ENCODE measurements around the gene TNS4. TPM values are rescaled to one million over a fixed set of nuclear protein-coding genes. Genes with fewer than 3 reads are reported as not detected.

The TNS4 gene
- total and polyA plus RNA-seq, 8 donors: 0.16 to 0.24 TPM; not detected in 6

DNA sequence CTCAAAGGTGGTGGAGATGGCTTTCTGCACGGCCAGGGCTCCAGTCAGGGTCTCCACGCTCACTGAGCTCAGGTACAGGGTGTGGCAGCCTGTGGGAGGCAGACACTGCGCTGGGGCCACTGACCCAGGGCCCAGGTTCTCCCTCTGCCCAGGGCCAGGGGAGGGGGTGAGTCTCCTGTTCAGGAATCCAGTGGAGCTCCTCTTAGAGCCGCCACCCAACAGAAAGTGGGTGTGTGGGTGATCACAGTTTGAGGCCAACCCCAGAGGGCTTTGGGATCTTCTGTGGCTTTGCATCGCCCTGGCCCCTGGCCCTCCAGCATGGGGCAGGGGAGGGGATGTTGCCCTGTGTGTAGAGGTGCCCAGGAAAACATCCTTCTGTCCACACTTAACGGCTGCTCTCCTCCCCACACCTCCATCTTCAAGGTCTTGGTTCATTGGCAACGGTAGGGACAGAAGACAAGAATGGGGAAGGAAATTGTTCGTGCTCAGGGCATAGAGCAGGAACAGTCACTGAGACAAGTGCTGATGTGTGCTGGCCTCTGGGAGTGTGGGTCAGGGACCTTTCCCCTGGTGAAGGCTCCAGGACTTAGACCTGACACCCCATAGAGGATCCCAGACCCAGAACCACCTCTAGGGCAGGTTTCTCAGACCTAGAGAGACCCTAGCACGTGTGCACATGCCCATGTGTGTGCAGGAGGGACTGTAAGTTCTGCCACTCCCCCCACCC is 21.5 kb downstream of the TNS4 start:
- FAIRE-seq (no peak), DNase-seq (no peak), ATAC-seq (no peak)
- no peak for TF ChIP-seq CTCF (IDR thresholded peaks at IDR 0.05)
- Histone ChIP-seq H3K9me3 (no peaks in the 10 kb centered on the region), H3K4me1 (no peaks in the 10 kb centered on the region), H3K27me3 (no peaks in the 10 kb centered on the region), H3K4me3 (no peak overlapping the region), H3K36me3 (no peaks in the 10 kb centered on the region), H3K27ac (no peak overlapping the region)
- WGBS, 2 donors: 59 to 60% methylated on average over 8 to 9 of the region's 9 CpGs
- intact Hi-C loops (cut with DNase I): loop anchor here in 1 of 3 donors (5.0 kb wide), 1 partner anchor 38 kb away; the partner anchor contains the start of gene IGFBP4

DNA sequence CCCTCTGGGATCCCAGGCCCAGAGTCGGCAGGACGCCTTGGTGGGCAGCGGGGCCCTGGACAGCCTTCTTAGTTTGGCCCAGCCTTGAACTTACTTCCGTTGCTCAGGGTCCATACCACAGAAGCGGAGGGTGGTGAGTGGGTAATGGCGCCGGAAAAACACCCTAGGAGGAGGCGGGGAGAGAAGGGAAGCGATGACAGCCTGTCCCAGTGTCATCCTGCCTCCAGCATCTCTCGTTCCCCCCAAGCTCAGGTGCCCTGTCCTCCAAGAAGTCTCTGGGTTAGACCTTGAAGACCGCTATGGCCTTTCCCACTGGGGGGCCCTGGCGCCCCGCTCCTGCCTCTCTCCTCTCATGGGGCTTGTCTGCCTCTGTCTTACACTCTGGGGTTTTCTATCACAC is 22.9 kb downstream of the TNS4 start:
- FAIRE-seq (no peak), ATAC-seq (no peak), DNase-seq (no peak)
- Histone ChIP-seq H3K9me3 (no peaks in the 10 kb centered on the region), H3K27me3 (no peaks in the 10 kb centered on the region), H3K4me3 (no peak overlapping the region), H3K4me1 (no peaks in the 10 kb centered on the region), H3K27ac (no peak overlapping the region), H3K36me3 (no peaks in the 10 kb centered on the region)
- WGBS, 2 donors: 75 to 77% methylated on average over 13 of the region's 13 CpGs
- intact Hi-C loops (cut with DNase I): loop anchor here in 1 of 3 donors (5.0 kb wide), 1 partner anchor 36 kb away; the partner anchor contains the start of gene IGFBP4
- no peak for TF ChIP-seq CTCF (IDR thresholded peaks at IDR 0.05)

GRCh38 chr17:40477796-40478195 is 23.6 kb downstream of the TNS4 start:
- Histone ChIP-seq H3K27me3 (no peaks in the 10 kb centered on the region), H3K9me3 (no peaks in the 10 kb centered on the region), H3K4me1 (no peaks in the 10 kb centered on the region), H3K4me3 (no peak overlapping the region), H3K27ac (no peak overlapping the region), H3K36me3 (no peaks in the 10 kb centered on the region)
- intact Hi-C loops (cut with DNase I): loop anchor here in 1 of 3 donors (5.0 kb wide), 1 partner anchor 35 kb away; the partner anchor contains the start of gene IGFBP4
- DNase-seq (no peak), FAIRE-seq (no peak), ATAC-seq (no peak)
- 68 to 76% methylated on average over 1 of the region's 1 CpG for WGBS, 2 donors
- no peak for TF ChIP-seq CTCF (IDR thresholded peaks at IDR 0.05)

DNA sequence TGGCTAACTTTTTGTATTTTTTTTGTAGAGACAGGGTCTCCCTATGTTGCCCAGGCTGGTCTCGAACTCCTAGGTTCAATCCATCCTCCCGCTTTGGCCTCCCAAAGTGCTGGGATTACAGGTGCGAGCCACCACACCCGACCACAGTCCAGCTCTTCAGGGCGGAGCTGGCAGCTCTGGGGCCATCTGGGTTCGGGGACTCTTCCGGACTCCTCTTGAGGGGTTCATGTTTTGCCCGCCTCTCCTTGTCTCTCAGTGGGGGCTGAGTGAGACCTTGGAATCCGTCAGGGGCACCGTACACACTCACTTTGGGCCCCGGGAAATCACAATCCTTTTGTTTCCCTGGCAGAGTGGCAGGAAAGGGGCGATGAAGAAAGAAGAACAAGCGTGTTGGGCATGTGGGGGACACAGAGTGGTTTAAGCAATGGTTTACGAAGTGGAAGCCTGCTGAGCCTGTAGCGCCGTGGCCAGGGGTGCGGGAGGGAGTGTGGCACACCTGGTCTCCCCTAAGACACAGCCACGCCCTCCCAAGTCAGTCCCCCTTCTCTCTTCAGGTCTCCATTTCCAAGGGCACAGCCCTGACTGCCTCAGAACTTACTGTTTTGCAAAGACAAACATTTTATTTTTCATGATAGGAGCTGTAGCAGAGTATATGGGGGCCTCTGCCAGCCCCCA is 26.1 kb downstream of the TNS4 start:
- TF ChIP-seq CTCF (IDR thresholded peaks at IDR 0.05): no peak
- WGBS, 2 donors: 79 to 83% methylated on average over 18 of the region's 18 CpGs
- DNase-seq (no peak), ATAC-seq (no peak), FAIRE-seq (no peak)
- Histone ChIP-seq H3K36me3 (no peaks in the 10 kb centered on the region), H3K9me3 (no peaks in the 10 kb centered on the region), H3K27ac (no peak overlapping the region), H3K4me1 (no peaks in the 10 kb centered on the region), H3K27me3 (no peaks in the 10 kb centered on the region), H3K4me3 (no peak overlapping the region)
- intact Hi-C loops (cut with DNase I): loop anchor here in 1 of 3 donors (5.0 kb wide), 1 partner anchor 33 kb away; the partner anchor contains the start of gene IGFBP4

Measured in pancreas (tissue), 10 donors.